SK-N-SH (cell line): ENCODE data around the gene FADS2. TPM values are rescaled to one million over a fixed set of nuclear protein-coding genes. Genes with fewer than 3 reads are reported as not detected.
A peak's percentile ranks its signal among the peaks of the same experiment; 100 is the strongest.

ENCODE experiments used
- CTCF ChIA-PET: fragments of 300-600, 350-600 bp; formaldehyde crosslinking; extraction: SDS; loops from one replicate; lab custom pipeline; 2021; lab: Yijun Ruan, JAX
- POLR2A ChIA-PET: fragments of 350-600 bp; sonication (Branson Sonifier 250); formaldehyde crosslinking; extraction: SDS; loops from one replicate; lab custom pipeline; 2020; ENCODE audit warnings: antibody characterized with exemption, inconsistent platforms; lab: Yijun Ruan, JAX
- DNase-seq: peaks from one replicate; pipeline ENCODE4 v3.0.0; 2012
- H2AFZ ChIP-seq: fragments of 200-600 bp; sonication (generic); 2 replicates; pipeline ENCODE4 v1.8.1; 2016; ENCODE audit warnings: antibody characterized with exemption, mild to moderate bottlenecking, low read depth
- H3F3A ChIP-seq: fragments of 200-600 bp; sonication (generic); replicated peaks from 2 replicates; pipeline ENCODE3; 2016; ENCODE audit warnings: antibody characterized with exemption, mild to moderate bottlenecking; ENCODE audit not compliant: insufficient read depth
- H3K27ac ChIP-seq, 2 experiments: fragments of 200-500 bp in 1 of 2; fragments of 200-600 bp in 1 of 2; sonication (Bioruptor generic) in 1 of 2; sonication (generic), shearing (Covaris generic) in 1 of 2; 2 replicates each; pipeline versions ENCODE4 v1.5.1 to v1.6.1; 2014 to 2016; ENCODE audit warnings: low read depth in 2 of 2, inconsistent platforms in 1 of 2, low read length in 1 of 2, mild to moderate bottlenecking in 1 of 2, mixed read lengths in 1 of 2
- H3K27me3 ChIP-seq: fragments of 200-600 bp; sonication (generic), shearing (Covaris generic); 2 replicates; pipeline ENCODE4 v1.6.1; 2016; ENCODE audit warnings: mixed run types; ENCODE audit not compliant: insufficient read depth
- H3K36me3 ChIP-seq, 2 experiments: fragments of 200-500 bp in 1 of 2; fragments of 200-600 bp in 1 of 2; sonication (Bioruptor generic) in 1 of 2; sonication (generic) in 1 of 2; replicated peaks in 1 of 2; 2 replicates each; pipeline versions ENCODE3 to v1.5.1; 2014 to 2016; ENCODE audit warnings: low read length in 1 of 2, mild to moderate bottlenecking in 1 of 2; ENCODE audit not compliant: insufficient read depth in 2 of 2, control insufficient read depth in 1 of 2
- H3K4me1 ChIP-seq, 2 experiments: fragments of 200-500 bp in 1 of 2; fragments of 200-600 bp in 1 of 2; sonication (Bioruptor generic) in 1 of 2; sonication (generic), shearing (Covaris generic) in 1 of 2; 2 replicates each; pipeline versions ENCODE4 v1.5.1 to v1.6.1; 2014 to 2016; ENCODE audit warnings: low read depth in 1 of 2, low read length in 1 of 2, mixed run types in 1 of 2; ENCODE audit not compliant: insufficient read depth in 2 of 2, control insufficient read depth in 1 of 2
- H3K4me2 ChIP-seq: fragments of 200-600 bp; sonication (generic), shearing (Covaris generic); 2 replicates; pipeline ENCODE4 v1.6.1; 2017; ENCODE audit warnings: mixed run types
- H3K4me3 ChIP-seq, 2 experiments: fragments of 200-500 bp in 1 of 2; fragments of 200-600 bp in 1 of 2; sonication (Bioruptor generic) in 1 of 2; sonication (generic), shearing (Covaris generic) in 1 of 2; 2 replicates each; pipeline versions ENCODE4 v1.5.1 to v1.8.1; 2014 to 2016; ENCODE audit warnings: low read depth in 2 of 2, inconsistent platforms in 1 of 2, low read length in 1 of 2, mild to moderate bottlenecking in 1 of 2, mixed read lengths in 1 of 2, moderate library complexity in 1 of 2
- H3K79me2 ChIP-seq: fragments of 200-600 bp; sonication (generic); 2 replicates; pipeline ENCODE4 v1.8.1; 2017; ENCODE audit warnings: mild to moderate bottlenecking; ENCODE audit not compliant: insufficient read depth
- H3K9ac ChIP-seq: fragments of 200-600 bp; sonication (generic); 2 replicates; pipeline ENCODE4 v1.6.1; 2017; ENCODE audit warnings: mixed run types
- H3K9me2 ChIP-seq: fragments of 200-600 bp; sonication (generic); 2 replicates; pipeline ENCODE4 v1.6.1; 2017; ENCODE audit warnings: mixed run types
- H3K9me3 ChIP-seq: fragments of 200-600 bp; sonication (generic); 2 replicates; pipeline ENCODE4 v1.6.1; 2017; ENCODE audit warnings: mixed run types, mild to moderate bottlenecking, moderate library complexity
- H4K20me1 ChIP-seq: fragments of 200-600 bp; sonication (generic); 2 replicates; pipeline ENCODE4 v1.6.1; 2017; ENCODE audit warnings: mild to moderate bottlenecking, mixed run types; ENCODE audit not compliant: insufficient read depth
- CHD2 ChIP-seq: fragments of 150-350 bp; IDR thresholded peaks from 2 replicates; pipeline ENCODE4 v1.6.1; 2018; ENCODE audit warnings: low read length; ENCODE audit not compliant: partially characterized antibody
- ELF1 ChIP-seq: IDR thresholded peaks from 2 replicates; pipeline ENCODE4 v1.4.0; 2012
- EP300 ChIP-seq, 2 experiments: IDR thresholded peaks; 2 replicates each; pipeline versions ENCODE4 v1.4.0 to v1.6.1; 2012; ENCODE audit warnings: borderline replicate concordance in 1 of 2, low read depth in 1 of 2, low read length in 1 of 2
- FOSL2 ChIP-seq: IDR thresholded peaks from 2 replicates; pipeline ENCODE4 v1.4.0; 2012; ENCODE audit warnings: low read depth, mild to moderate bottlenecking, moderate library complexity, borderline replicate concordance
- FOXJ3 ChIP-seq: sonication (generic); formaldehyde crosslinking; IDR thresholded peaks from 2 replicates; pipeline ENCODE4 v1.5.1; 2020; ENCODE audit warnings: mild to moderate bottlenecking, missing genetic modification reagents
- MEF2A ChIP-seq: IDR thresholded peaks from 2 replicates; pipeline ENCODE4 v1.4.0; 2012; ENCODE audit warnings: low read depth, borderline replicate concordance
- NFIC ChIP-seq: IDR thresholded peaks from 2 replicates; pipeline ENCODE4 v1.4.0; 2012; ENCODE audit warnings: borderline replicate concordance
- POLR2AphosphoS5 ChIP-seq: IDR thresholded peaks from 2 replicates; pipeline ENCODE4 v1.6.1; 2012; ENCODE audit warnings: low read depth, low read length
- RCOR1 ChIP-seq: fragments of 150-350 bp; IDR thresholded peaks from 2 replicates; pipeline ENCODE4 v1.6.1; 2017; ENCODE audit warnings: antibody characterized with exemption, low read length
- RFX5 ChIP-seq: IDR thresholded peaks from 2 replicates; pipeline ENCODE4 v1.6.1; 2012; ENCODE audit warnings: mild to moderate bottlenecking, improper control_type of control experiment, low read length
- SMC3 ChIP-seq: IDR thresholded peaks from 2 replicates; pipeline ENCODE4 v1.6.1; 2012; ENCODE audit warnings: low read depth, low read length, improper control_type of control experiment
- TCF12 ChIP-seq: IDR thresholded peaks from 2 replicates; pipeline ENCODE4 v1.4.0; 2012
- YY1 ChIP-seq: IDR thresholded peaks from 2 replicates; pipeline ENCODE4 v1.4.0; 2012; ENCODE audit warnings: low read depth, mild to moderate bottlenecking
- WGBS: methylation state at CpG from one replicate; pipeline ENCODE4 v1.1.6; 2017; ENCODE audit warnings: low lambda C conversion rate; 5-methylcytosine and 5-hydroxymethylcytosine counted together
- polyA plus RNA-seq, 3 experiments: library from polyadenylated mRNA; depleted of rRNA; stranded (reverse); fragments of >200 nt; gene quantifications; 2 replicates each; pipeline ENCODE4 v1.2.3, GENCODE V29; 2012
- TF ChIP-seq, protein P1 (sequence below): fragments of 200-600 bp; sonication (generic); IDR thresholded peaks from 2 replicates; pipeline ENCODE4 v1.6.1; 2017; ENCODE audit warnings: antibody characterized with exemption, mild to moderate bottlenecking, moderate library complexity
- TF ChIP-seq, protein P2 (sequence below): IDR thresholded peaks from 2 replicates; pipeline ENCODE4 v1.4.0; 2012; ENCODE audit warnings: low read depth, borderline replicate concordance

The FADS2 gene
- polyA plus RNA-seq, 1 of the 3 experiments (the other 2 are of a cell fraction), result 67.8 TPM

DNA sequence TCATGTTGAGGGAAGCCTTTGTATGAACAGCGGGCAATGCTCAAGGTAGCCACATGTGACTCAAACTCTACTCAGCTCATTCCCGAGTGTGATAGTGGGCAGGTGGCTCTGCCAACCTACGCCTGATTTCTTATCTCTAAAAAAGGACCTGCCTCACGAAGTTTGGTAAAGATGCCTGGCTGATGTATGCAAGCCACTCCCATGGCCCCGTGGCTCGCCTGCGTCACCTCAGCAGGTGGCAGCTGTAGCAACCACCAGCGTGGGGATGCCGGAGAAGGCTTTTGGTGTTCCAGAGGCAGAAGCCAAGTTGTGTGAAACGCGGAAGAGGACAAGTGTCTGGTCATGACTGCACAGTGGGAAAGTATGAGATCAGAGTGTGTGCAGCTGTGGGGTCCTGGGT lies 5.4 kb downstream of the FADS2 start:
- no peak overlapping the region; a peak in 1 of 4 replicates for H3K27ac ChIP-seq
- no peak for TF ChIP-seq RCOR1
- peaks cover 50% of the 10 kb centered on the region for H3K79me2 ChIP-seq
- no peak overlapping the region for H3K4me2 ChIP-seq
- H3K27me3 ChIP-seq, result no peaks in the 10 kb centered on the region
- POLR2A ChIA-PET, result no interaction called here
- no peaks in the 10 kb centered on the region for H3K9me2 ChIP-seq
- WGBS, result 97% methylated on average over 11 of the region's 11 CpGs
- no peaks in the 10 kb centered on the region; the same call in 1 of the 2 replicates for H4K20me1 ChIP-seq
- H3K4me1 ChIP-seq, result peaks cover 34 to 56% of the 10 kb centered on the region in 2 experiments; a peak in 3 of 4 replicates
- peaks cover 0 to 14% of the 10 kb centered on the region in 2 experiments for H3K36me3 ChIP-seq
- H3K4me3 ChIP-seq, result no peak overlapping the region
- DNase-seq, result no peak
- H3K9ac ChIP-seq, result no peak overlapping the region
- H3F3A ChIP-seq, result no peaks in the 10 kb centered on the region
- no peak overlapping the region for H2AFZ ChIP-seq
- CTCF ChIA-PET, result interaction anchor here (1.5 to 2.3 kb wide), 3 partner anchors 64 to 274 kb away, joined by 4 to 7 read pairs (median 7); no protein-coding TSS in a partner anchor
- H3K9me3 ChIP-seq, result no peaks in the 10 kb centered on the region

DNA sequence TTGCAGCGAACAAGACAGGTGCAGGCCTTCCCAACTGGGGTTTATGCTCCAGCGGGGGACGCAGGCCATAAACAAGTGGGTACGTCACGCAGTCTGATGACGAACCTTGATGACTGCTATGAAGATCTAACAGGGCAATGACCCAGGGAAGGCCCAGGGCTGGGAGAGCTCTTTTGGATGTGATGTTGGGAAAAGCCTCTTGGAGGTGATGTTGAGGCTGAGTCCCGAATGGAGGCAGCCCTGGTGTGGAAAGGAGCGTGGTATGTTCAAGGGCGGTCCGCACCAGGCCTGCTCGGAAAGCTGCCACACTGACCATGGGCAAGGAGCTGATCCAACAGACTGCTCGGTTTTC lies 5.8 kb downstream of the FADS2 start:
- H3K27ac ChIP-seq, result peak overlapping the region in 1 of 2 experiments; percentile 47; a peak in 1 of 4 replicates

More for the DNA sequence above, 5.8 kb downstream of the FADS2 start:
- POLR2A ChIA-PET, result interaction anchor here (1.0 kb wide), 1 partner anchor 18 kb away, joined by 3 read pairs; the partner anchor contains the start of gene FADS1
- H3K9me2 ChIP-seq, result no peaks in the 10 kb centered on the region
- no peak overlapping the region for H3K4me3 ChIP-seq
- H3F3A ChIP-seq, result no peaks in the 10 kb centered on the region
- no peaks in the 10 kb centered on the region; the same call in 1 of the 2 replicates for H4K20me1 ChIP-seq
- 96% methylated on average over 12 of the region's 12 CpGs for WGBS
- TF ChIP-seq, protein P1, sequence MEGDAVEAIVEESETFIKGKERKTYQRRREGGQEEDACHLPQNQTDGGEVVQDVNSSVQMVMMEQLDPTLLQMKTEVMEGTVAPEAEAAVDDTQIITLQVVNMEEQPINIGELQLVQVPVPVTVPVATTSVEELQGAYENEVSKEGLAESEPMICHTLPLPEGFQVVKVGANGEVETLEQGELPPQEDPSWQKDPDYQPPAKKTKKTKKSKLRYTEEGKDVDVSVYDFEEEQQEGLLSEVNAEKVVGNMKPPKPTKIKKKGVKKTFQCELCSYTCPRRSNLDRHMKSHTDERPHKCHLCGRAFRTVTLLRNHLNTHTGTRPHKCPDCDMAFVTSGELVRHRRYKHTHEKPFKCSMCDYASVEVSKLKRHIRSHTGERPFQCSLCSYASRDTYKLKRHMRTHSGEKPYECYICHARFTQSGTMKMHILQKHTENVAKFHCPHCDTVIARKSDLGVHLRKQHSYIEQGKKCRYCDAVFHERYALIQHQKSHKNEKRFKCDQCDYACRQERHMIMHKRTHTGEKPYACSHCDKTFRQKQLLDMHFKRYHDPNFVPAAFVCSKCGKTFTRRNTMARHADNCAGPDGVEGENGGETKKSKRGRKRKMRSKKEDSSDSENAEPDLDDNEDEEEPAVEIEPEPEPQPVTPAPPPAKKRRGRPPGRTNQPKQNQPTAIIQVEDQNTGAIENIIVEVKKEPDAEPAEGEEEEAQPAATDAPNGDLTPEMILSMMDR, result no peak
- TF ChIP-seq EP300 (IDR thresholded peaks at IDR 0.05; ENCODE audit: borderline replicate concordance in 1 of 2, low read depth in 1 of 2, low read length in 1 of 2) (no peak), MEF2A (no peak), ELF1 (no peak), TCF12 (no peak), RFX5 (no peak), CHD2 (no peak), YY1 (no peak), FOSL2 (no peak), SMC3 (no peak), POLR2AphosphoS5 (no peak), NFIC (no peak), FOXJ3 (CRISPR knock-in tag) (no peak)
- TF ChIP-seq, protein P2, sequence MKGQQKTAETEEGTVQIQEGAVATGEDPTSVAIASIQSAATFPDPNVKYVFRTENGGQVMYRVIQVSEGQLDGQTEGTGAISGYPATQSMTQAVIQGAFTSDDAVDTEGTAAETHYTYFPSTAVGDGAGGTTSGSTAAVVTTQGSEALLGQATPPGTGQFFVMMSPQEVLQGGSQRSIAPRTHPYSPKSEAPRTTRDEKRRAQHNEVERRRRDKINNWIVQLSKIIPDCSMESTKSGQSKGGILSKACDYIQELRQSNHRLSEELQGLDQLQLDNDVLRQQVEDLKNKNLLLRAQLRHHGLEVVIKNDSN, result no peak
- H3K9ac ChIP-seq, result no peak overlapping the region
- no peak for DNase-seq
- CTCF ChIA-PET, result interaction anchor here (1.5 to 2.3 kb wide), 3 partner anchors 63 to 274 kb away, joined by 4 to 7 read pairs (median 7); no protein-coding TSS in a partner anchor
- peaks cover 34 to 56% of the 10 kb centered on the region in 2 experiments; a peak in 3 of 4 replicates for H3K4me1 ChIP-seq
- peaks cover 0 to 17% of the 10 kb centered on the region in 2 experiments for H3K36me3 ChIP-seq
- no peak overlapping the region for H3K4me2 ChIP-seq
- H2AFZ ChIP-seq, result no peak overlapping the region
- no peaks in the 10 kb centered on the region for H3K27me3 ChIP-seq
- H3K9me3 ChIP-seq, result no peaks in the 10 kb centered on the region
- peaks cover 45% of the 10 kb centered on the region for H3K79me2 ChIP-seq
